Muscle of leg (tissue), 11 donors: Measurements from ENCODE around the gene ZBTB22. TPM values are rescaled to one million over a fixed set of nuclear protein-coding genes. Genes with fewer than 3 reads are reported as not detected.
"Not testable (repeated sequence)": the region's sequence is repeated elsewhere in the genome, so short reads cannot be mapped to it uniquely, and the experiment has no call there.

ENCODE experiments used
- DNase-seq: peaks from one replicate; pipeline ENCODE4 v3.0.0; 2013
- H3K27ac ChIP-seq: one replicate; pipeline ENCODE4 v1.5.1; 2013; ENCODE audit warnings: mild to moderate bottlenecking, low read length, control low read depth
- H3K27me3 ChIP-seq: one replicate; pipeline ENCODE4 v1.6.1; 2013; ENCODE audit warnings: low read length; ENCODE audit not compliant: control insufficient read depth, insufficient read depth
- H3K36me3 ChIP-seq: one replicate; pipeline ENCODE4 v1.6.1; 2013; ENCODE audit warnings: low read length; ENCODE audit not compliant: control insufficient read depth, insufficient read depth
- H3K4me1 ChIP-seq: one replicate; pipeline ENCODE4 v1.6.1; 2013; ENCODE audit warnings: low read length; ENCODE audit not compliant: control insufficient read depth, insufficient read depth
- H3K4me3 ChIP-seq: one replicate; pipeline ENCODE4 v1.5.1; 2013; ENCODE audit warnings: low read length, control low read depth
- H3K9me3 ChIP-seq: replicated peaks from 2 replicates; pipeline ENCODE4 v1.6.1; 2013; ENCODE audit warnings: low read depth, low read length; ENCODE audit not compliant: control insufficient read depth
- WGBS: methylation state at CpG from one replicate; pipeline ENCODE4 v1.1.5; 2013; ENCODE audit warnings: missing lambda C conversion rate; ENCODE audit not compliant: insufficient coverage; 5-methylcytosine and 5-hydroxymethylcytosine counted together
- polyA plus RNA-seq, 8 donors: library from polyadenylated mRNA; unstranded; fragments of 120-200 nt; gene quantifications; one replicate each; pipeline versions ENCODE4 v1.2.1 to v1.2.3, GENCODE V29; 2013; ENCODE audit warnings: inconsistent platforms in 1 of 8, low replicate concordance in 1 of 8; ENCODE audit not compliant: insufficient read length in 8 of 8, insufficient read depth in 1 of 8
- total RNA-seq: library from RNA; stranded (reverse); fragments of 120-200 nt; gene quantifications from one replicate; pipeline ENCODE4 v1.2.4, GENCODE V29; 2013

The ZBTB22 gene
- total and polyA plus RNA-seq, 9 donors, result 13.7 to 18.6 (median 15.8) TPM

DNA sequence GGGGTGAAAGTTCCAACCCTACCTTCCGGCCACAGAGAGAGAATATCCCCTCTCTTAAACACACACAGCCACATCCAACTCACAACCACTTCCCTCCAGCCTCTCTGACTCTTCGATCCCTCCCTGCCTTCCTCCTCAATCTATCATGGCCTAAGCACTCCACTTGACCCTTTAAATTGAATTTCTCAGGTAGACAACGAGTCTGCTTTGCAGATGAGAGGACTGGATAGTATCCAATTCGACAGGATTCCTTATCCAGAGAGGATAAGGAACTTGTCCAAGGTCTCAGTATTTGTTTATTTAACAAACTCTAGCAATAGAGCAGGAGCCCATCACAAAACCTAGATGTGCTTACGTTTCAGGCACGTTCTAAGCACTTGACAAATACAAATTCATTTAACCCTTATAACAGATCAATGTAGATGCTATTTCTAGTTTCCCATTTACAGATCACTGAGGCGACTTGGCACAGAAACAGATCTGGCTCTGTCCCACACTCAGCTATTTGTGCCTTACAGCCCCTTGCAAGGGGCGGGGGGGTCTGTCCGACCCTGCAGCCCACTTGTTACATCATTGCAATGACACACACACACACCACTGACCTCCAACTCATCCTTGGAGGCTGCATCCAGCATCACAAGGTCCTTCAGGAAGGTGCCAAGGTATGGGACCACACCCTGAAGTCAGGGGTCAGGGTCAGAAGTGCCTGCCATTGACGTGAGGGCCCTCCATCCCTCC is 23.3 kb downstream of the ZBTB22 start:
- WGBS, result 51% methylated on average over 4 of the region's 10 CpGs
- DNase-seq, result no peak
- Histone ChIP-seq H3K4me3 (no peak overlapping the region), H3K27me3 (no peaks in the 10 kb centered on the region), H3K36me3 (peaks cover 63% of the 10 kb centered on the region), H3K9me3 (no peaks in the 10 kb centered on the region), H3K27ac (no peak overlapping the region), H3K4me1 (peaks cover 19% of the 10 kb centered on the region)

DNA sequence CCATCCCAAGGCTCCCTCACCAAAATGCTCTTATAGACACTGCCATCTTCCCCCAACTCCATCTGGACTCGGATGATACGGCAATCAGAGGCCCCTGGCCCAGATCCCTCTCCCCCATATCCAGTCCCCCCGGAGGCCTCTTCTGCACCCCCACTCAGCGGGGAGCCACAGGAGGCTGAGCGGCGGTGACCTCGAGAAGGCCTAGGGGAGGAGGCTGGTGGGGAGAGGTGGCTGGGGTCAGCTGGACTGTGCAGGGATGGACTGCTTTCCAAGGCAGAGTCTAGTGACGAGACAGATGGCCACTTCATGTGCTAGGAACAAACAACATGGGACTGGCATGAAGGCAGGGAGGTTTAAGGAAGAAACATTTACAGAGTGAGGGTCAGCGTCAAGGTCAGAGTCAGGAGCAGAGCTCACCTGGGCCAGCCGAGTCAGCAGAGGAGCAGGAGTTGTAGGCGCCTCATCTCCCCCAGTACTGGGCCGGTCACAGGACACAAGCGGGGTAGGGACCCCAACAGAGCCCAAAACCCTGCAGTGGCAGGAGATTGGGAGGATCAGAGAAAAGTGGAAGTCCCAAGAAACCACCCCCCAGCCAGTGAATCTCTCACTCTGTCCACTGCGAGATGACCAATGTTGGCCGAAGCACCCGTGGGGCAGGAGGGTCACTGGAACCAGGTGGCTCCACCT is 24.4 kb downstream of the ZBTB22 start:
- no peak overlapping the region for H3K4me3 ChIP-seq
- DNase-seq, result no peak
- WGBS, result 75% methylated on average over 7 of the region's 16 CpGs
- no peak overlapping the region for H3K27ac ChIP-seq
- H3K9me3 ChIP-seq, result no peaks in the 10 kb centered on the region
- peaks cover 23% of the 10 kb centered on the region for H3K4me1 ChIP-seq
- no peaks in the 10 kb centered on the region for H3K27me3 ChIP-seq
- peaks cover 63% of the 10 kb centered on the region for H3K36me3 ChIP-seq

DNA sequence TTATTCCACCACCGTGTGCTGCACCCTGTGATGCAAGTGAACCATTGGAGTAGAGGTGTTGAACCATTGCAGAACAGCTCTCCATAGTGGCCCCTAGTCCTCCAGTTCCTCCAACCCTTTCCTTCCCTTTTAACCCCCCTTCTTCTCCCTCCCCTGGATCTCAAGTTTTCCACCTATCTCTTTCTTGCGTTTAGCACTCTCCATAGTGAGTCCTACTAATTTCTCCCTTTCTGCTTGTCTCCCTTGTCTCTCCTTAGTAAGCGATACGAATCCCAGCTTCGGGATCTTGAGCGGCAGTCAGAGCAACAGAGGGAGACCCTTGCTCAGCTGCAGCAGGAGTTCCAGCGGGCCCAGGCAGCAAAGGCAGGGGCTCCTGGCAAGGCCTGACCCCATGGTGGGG is 27.1 kb downstream of the ZBTB22 start:
- no peak for DNase-seq
- peaks cover 66% of the 10 kb centered on the region for H3K36me3 ChIP-seq
- H3K4me1 ChIP-seq, result peaks cover 15% of the 10 kb centered on the region
- WGBS, result 72% methylated on average over 6 of the region's 7 CpGs
- no peaks in the 10 kb centered on the region for H3K9me3 ChIP-seq
- peak overlapping the region; percentile 94 for H3K4me3 ChIP-seq
- H3K27me3 ChIP-seq, result no peaks in the 10 kb centered on the region
- no peak overlapping the region for H3K27ac ChIP-seq

DNA sequence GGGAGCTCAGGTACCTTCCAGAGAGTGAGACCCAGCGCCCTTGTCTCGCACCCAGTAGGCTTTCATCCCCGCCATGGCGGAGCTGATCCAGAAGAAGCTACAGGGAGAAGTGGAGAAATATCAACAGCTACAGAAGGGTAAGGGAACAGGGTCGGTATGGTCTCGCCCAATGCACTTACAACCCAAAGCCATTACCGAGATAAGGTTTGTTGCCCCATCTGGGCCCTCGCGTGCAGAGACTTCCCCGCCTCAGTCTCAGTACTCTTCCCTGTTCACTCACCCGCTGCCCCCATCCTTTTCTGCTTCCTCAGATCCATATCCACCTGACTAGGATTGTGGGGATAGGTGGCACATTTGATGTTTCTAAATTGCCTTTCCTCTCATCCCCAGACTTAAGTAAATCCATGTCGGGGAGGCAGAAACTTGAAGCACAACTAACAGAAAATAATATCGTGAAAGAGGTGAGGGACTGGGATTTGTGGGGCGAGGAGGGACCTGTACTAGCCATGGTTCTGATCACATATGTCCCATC is 27.7 kb downstream of the ZBTB22 start:
- no peak for DNase-seq
- Histone ChIP-seq H3K4me3 (peak overlapping the region; percentile 94), H3K36me3 (peaks cover 61% of the 10 kb centered on the region), H3K27me3 (no peaks in the 10 kb centered on the region), H3K27ac (peak overlapping the region; percentile 77), H3K4me1 (peaks cover 15% of the 10 kb centered on the region), H3K9me3 (no peaks in the 10 kb centered on the region)
- WGBS, result 0% methylated on average over 3 of the region's 14 CpGs

DNA sequence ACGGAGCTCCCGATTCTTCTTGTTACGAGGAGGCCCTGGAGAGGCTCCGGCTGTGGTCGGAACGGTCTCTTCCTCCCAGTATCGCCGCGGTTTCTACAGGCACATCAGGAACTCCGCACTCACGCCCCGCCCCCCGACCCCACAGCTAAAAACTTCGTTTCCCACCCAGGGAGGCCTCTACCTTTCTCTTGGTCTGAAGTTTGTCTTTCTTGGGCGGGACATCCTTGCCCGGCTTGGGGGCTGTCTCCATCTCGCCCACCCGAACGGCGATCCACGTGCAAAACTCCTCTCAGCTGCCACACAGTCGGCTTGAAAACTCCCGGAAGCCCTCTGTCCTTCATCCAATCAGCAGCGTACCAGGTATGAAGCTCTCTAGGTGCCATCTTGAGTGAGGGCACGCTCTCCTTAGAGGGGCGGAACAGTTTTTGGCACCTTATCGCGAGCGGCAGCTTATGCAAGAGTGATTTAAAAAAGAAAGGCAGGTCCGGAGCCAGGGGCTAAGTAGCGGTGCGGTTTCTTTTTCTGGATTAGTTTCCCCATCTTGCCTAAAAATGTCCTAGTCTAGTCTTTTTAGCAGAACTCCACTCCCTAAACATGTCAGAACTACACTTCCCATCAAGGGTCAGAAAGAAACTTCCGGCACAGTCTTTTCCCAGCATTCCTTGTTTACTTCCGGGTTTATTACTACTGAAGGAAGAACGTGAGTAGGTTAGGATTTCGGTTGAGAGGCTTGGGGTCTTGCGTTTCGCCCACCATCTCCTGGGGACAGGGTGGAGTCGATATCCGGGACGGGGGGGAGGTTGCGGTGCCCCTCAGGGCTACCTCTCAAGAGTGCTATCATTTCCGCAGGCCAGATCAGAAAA is 28.4 kb downstream of the ZBTB22 start, which contains the start of the genes PFDN6 and WDR46:
Gene PFDN6 (plus strand): TSS at position 681 of the 863 bp plus-strand sequence. CDS start 256 bp downstream, outside the sequence.
Gene WDR46 (minus strand): TSS at position 319 of the 863 bp plus-strand sequence. CDS start 69 bp downstream, at position 250.
- no peaks in the 10 kb centered on the region for H3K27me3 ChIP-seq
- peak within 1 kb of the TSS; percentile 77 for H3K27ac ChIP-seq
- WGBS, result 0% methylated on average over 39 of the region's 43 CpGs
- peaks cover 15% of the 10 kb centered on the region for H3K4me1 ChIP-seq
- peak; percentile 98 for DNase-seq
- H3K36me3 ChIP-seq, result peaks cover 62% of the 10 kb centered on the region
- H3K9me3 ChIP-seq, result no peaks in the 10 kb centered on the region
- peak within 1 kb of the TSS; percentile 94 for H3K4me3 ChIP-seq

DNA sequence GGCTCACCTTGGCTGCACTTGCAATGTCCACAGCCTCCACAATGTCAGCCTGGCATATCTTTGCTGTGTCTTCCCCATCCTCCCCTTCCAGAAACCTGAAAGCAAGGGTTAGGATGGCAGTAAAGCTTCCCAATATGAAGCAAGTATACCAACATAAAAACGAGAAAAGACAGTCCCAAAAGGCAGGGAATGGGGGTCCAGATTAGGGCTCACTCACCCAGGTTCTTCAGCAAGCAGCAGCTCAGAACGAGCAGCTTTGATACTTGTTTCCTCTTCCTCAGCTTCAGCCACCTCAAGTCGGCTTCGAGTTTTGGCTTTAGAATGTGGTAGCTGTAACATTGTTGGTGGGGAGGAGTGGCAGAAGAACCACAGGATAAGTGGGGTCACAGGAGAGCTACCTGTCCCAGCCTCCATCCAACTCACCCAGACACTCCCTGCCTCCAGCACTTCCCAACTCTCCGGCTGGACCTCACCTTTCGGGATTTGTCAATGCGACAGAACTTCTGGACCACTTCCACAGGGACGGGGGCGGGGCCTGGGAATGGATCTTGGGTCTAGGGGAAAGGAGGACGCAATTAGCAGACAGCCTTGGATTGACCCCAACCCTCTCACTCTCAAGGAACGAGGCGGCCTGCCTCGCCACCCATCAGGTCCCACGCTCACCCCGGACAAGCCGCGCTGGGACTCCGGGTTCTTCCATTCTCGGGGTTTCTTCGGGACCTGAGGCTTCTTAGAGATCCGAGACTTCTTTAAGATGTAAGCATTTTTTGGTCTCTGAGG is 29.2 kb downstream of the ZBTB22 start:
- Histone ChIP-seq H3K27ac (peak overlapping the region; percentile 77), H3K27me3 (no peaks in the 10 kb centered on the region), H3K36me3 (peaks cover 62% of the 10 kb centered on the region), H3K9me3 (no peaks in the 10 kb centered on the region), H3K4me1 (peaks cover 15% of the 10 kb centered on the region), H3K4me3 (peak overlapping the region; percentile 94)
- no peak for DNase-seq
- 17% methylated on average over 8 of the region's 21 CpGs for WGBS

DNA sequence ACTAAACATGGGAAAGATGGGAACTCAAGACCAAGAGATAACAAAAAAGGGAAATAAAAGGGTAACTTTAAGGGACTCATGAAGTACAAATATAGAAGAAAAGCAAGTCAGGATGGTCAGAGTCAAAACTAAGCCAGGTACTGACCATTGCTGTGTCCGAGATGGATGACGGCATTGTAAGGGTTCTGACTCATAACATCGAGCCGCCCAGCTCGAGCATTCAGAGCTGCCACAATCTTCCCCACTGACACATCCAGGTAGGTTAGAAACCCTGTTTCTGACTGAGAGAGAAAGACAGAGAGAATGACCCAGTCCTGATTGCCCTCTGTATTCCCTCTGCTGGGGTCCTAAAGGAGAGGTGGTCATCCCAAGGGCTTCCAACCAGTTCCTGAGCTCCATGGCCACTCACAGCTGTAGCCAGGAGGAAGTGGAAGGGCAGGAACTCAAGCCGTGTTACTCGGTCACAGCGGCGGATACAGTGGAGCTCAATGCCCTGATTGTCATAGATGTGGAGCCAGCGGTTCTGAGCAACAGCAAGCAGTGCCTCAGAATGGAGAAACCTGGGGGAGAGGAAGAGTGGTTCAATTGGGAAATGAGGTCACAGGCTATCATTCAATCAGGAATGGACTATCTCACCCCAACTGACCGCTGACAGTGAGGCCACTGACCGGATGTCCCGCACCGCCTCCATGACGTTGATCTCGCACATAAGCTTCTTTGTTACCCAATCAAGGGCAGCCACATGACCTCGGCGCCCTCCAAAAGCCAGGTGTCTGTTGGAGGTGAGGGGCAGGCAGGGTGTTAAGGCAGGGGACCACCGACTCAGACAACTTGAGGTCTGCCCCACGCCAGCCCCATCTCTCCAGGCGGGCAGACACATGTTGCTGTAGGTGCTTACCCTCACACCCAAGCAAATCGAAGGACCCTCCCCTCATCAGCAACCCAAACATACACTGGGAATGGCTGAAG is 30.3 kb downstream of the ZBTB22 start:
- DNase-seq, result no peak
- Histone ChIP-seq H3K27ac (no peak overlapping the region), H3K4me1 (peaks cover 15% of the 10 kb centered on the region), H3K36me3 (peaks cover 64% of the 10 kb centered on the region), H3K4me3 (no peak overlapping the region), H3K27me3 (no peaks in the 10 kb centered on the region), H3K9me3 (no peaks in the 10 kb centered on the region)
- WGBS, result 89% methylated on average over 18 of the region's 22 CpGs

DNA sequence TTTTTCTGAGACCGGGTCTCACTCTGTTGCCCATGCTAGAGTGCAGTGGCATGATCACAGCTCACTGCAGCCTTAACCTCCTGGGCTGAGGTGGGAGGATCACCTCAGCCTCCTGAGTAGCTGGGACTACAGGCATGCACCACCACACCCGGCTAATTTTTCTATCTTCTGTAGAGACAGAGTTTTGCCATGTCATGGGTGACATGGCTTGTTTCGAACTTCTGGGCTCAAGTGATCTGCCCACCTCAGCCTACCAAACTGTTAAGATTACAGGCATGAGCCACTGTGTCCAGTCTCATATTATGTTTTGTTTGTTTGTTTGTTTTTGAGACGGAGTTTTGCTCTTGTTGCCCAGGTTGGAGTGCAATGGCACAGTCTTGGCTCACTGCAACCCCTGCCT is 32.3 kb downstream of the ZBTB22 start:
- H3K27me3 ChIP-seq, H3K4me3 ChIP-seq: not testable (repeated sequence)
- WGBS, result no CpG with 5 or more reads among the region's 4 CpGs

More for the DNA sequence above, 32.3 kb downstream of the ZBTB22 start:
- peaks cover 57% of the 10 kb centered on the region for H3K36me3 ChIP-seq
- H3K27ac ChIP-seq, H3K9me3 ChIP-seq, DNase-seq: not testable (repeated sequence)
- H3K4me1 ChIP-seq, result peaks cover 13% of the 10 kb centered on the region
